Measurements from ENCODE around the gene GJB3.

Gene GJB3

DNA sequence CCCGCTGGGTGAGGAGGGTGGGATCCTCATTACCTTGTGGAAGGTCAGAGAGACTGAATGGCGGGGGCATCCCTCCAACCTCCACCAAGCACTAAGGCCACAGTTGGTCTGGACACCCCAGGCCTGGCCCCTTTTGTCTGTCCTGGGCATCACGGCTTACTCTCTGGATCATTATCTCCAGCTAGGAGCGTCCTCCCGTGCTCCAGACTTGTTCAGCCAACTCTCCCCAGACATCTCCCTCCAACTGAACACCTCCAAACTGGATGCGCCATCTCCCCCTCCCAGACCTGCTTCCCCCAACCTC is 33.4 kb upstream of the GJB3 start:
- H3K36me3 ChIP-seq (ENCODE audit: control insufficient read depth in 4 of 4, insufficient read depth in 4 of 4, low read length in 3 of 4), result no peaks in the 10 kb centered on the region
- POLR2A ChIA-PET, result no interaction called here
- H3K4me1 ChIP-seq (ENCODE audit: control extremely low read depth in 1 of 4, control insufficient read depth in 4 of 4, insufficient read depth in 4 of 4, low read length in 3 of 4), result no peaks in the 10 kb centered on the region
- no peak overlapping the region for H3K4me3 ChIP-seq (ENCODE audit: control insufficient read depth in 1 of 7, extremely low read depth in 1 of 7, insufficient read depth in 4 of 7, low read depth in 2 of 7, low read length in 6 of 7)
- no peak overlapping the region for H3K27ac ChIP-seq (ENCODE audit: insufficient read depth in 1 of 2, low read depth in 1 of 2, low read length in 2 of 2, poor library complexity in 1 of 2, severe bottlenecking in 2 of 2)
- H3K9me3 ChIP-seq (ENCODE audit: control extremely low read depth in 1 of 5, control insufficient read depth in 4 of 5, insufficient read depth in 2 of 5, low read depth in 1 of 5, low read length in 4 of 5), result no peaks in the 10 kb centered on the region
- WGBS (ENCODE audit: insufficient coverage), result 96% methylated on average over 4 of the region's 6 CpGs
- DNase-seq, result no peak
- peaks cover 0 to 5% (median 0%) of the 10 kb centered on the region in 5 experiments for H3K27me3 ChIP-seq (replicated peaks in 2 of 5; ENCODE audit: control insufficient read depth in 4 of 5, insufficient read depth in 5 of 5, low read length in 4 of 5)
- CTCF ChIA-PET, result interaction anchor here (0.6 kb wide), 1 partner anchor 1109 kb away, joined by 5 read pairs; no protein-coding TSS in a partner anchor

DNA sequence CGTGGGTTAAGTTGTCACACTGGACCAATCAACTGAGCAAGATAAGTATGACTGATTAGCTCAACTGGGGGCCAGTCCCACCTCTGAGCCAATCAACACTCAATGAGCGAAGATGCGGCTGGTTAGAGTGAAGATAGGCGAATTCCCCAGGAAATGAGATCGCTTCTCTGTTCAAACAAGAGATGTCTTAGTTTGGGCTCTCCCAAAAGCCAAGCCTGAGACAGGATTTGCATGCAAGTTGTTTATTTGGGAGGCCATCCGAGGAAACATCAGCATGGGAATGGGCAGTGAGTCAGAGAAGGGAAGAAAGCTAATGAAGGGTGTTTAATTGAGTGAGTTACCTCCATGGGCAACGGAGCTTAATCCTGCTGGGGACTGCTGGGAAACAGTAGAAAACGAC is 31.0 kb upstream of the GJB3 start:
- no peak for DNase-seq
- CTCF ChIA-PET, result interaction anchor here (1.5 kb wide), 1 partner anchor 11 kb away, joined by 4 read pairs; no protein-coding TSS in a partner anchor

DNA sequence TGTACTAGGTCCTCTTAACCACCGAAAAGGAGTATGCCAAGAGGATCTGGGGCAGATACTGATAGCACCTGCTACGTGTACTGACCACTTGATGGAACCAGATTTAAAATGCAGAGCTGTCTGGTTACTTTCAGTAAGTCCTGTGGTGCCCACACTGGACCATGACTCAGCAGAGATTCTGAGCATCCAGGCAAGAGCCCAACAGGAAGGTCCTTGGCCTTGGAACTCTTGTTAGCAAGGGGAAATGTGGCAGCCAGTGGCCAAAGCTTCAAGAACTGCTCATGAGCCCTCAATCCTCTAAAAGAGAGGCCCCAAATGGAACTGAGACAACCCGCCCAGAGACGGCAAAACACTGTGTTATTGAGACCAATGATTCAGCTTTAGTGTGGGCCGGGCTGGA is 30.4 kb upstream of the GJB3 start:
- Histone ChIP-seq H3K4me3 (ENCODE audit: control insufficient read depth in 1 of 7, extremely low read depth in 1 of 7, insufficient read depth in 4 of 7, low read depth in 2 of 7, low read length in 6 of 7) (no peak overlapping the region), H3K9me3 (ENCODE audit: control extremely low read depth in 1 of 5, control insufficient read depth in 4 of 5, insufficient read depth in 2 of 5, low read depth in 1 of 5, low read length in 4 of 5) (no peaks in the 10 kb centered on the region), H3K27ac (ENCODE audit: insufficient read depth in 1 of 2, low read depth in 1 of 2, low read length in 2 of 2, poor library complexity in 1 of 2, severe bottlenecking in 2 of 2) (no peak overlapping the region), H3K36me3 (ENCODE audit: control insufficient read depth in 4 of 4, insufficient read depth in 4 of 4, low read length in 3 of 4) (no peaks in the 10 kb centered on the region), H3K4me1 (ENCODE audit: control extremely low read depth in 1 of 4, control insufficient read depth in 4 of 4, insufficient read depth in 4 of 4, low read length in 3 of 4) (no peaks in the 10 kb centered on the region), H3K27me3 (replicated peaks in 2 of 5; ENCODE audit: control insufficient read depth in 4 of 5, insufficient read depth in 5 of 5, low read length in 4 of 5) (peaks cover 0 to 5% (median 0%) of the 10 kb centered on the region in 5 experiments)
- 95% methylated on average over 5 of the region's 5 CpGs for WGBS (ENCODE audit: insufficient coverage)
- POLR2A ChIA-PET, result no interaction called here
- CTCF ChIA-PET, result interaction anchor here (3.9 kb wide), 1 partner anchor 7 kb away, joined by 16 read pairs; no protein-coding TSS in a partner anchor
- no peak for DNase-seq

More for the DNA sequence above, 31.0 kb upstream of the GJB3 start:
- Histone ChIP-seq H3K9me3 (ENCODE audit: control extremely low read depth in 1 of 5, control insufficient read depth in 4 of 5, insufficient read depth in 2 of 5, low read depth in 1 of 5, low read length in 4 of 5) (no peaks in the 10 kb centered on the region), H3K4me1 (ENCODE audit: control extremely low read depth in 1 of 4, control insufficient read depth in 4 of 4, insufficient read depth in 4 of 4, low read length in 3 of 4) (no peaks in the 10 kb centered on the region), H3K4me3 (ENCODE audit: control insufficient read depth in 1 of 7, extremely low read depth in 1 of 7, insufficient read depth in 4 of 7, low read depth in 2 of 7, low read length in 6 of 7) (no peak overlapping the region), H3K36me3 (ENCODE audit: control insufficient read depth in 4 of 4, insufficient read depth in 4 of 4, low read length in 3 of 4) (no peaks in the 10 kb centered on the region), H3K27ac (ENCODE audit: insufficient read depth in 1 of 2, low read depth in 1 of 2, low read length in 2 of 2, poor library complexity in 1 of 2, severe bottlenecking in 2 of 2) (no peak overlapping the region), H3K27me3 (replicated peaks in 2 of 5; ENCODE audit: control insufficient read depth in 4 of 5, insufficient read depth in 5 of 5, low read length in 4 of 5) (peaks cover 0 to 5% (median 0%) of the 10 kb centered on the region in 5 experiments)
- 90% methylated on average over 7 of the region's 8 CpGs for WGBS (ENCODE audit: insufficient coverage)
- POLR2A ChIA-PET, result no interaction called here

DNA sequence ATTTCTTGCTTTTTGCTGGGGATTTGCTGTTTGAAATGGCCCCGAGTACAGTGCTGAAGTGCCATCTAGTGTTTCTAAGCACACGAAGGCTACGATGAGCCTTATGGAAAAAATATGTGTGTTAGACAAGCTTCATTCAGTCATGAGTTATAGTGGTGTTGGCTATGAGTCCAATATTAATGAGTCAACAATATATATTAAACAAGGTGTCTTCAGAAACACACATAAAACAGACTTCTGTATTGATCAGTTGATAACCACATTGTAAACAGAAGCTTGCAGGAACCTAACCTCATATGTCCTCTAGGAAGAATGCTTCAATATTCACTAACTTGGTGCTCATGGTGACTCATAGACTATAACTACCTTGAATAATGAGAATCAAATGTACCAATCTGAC is 27.9 kb upstream of the GJB3 start:
- Histone ChIP-seq H3K4me3 (ENCODE audit: control insufficient read depth in 1 of 7, extremely low read depth in 1 of 7, insufficient read depth in 4 of 7, low read depth in 2 of 7, low read length in 6 of 7) (no peak overlapping the region), H3K4me1 (ENCODE audit: control extremely low read depth in 1 of 4, control insufficient read depth in 4 of 4, insufficient read depth in 4 of 4, low read length in 3 of 4) (no peaks in the 10 kb centered on the region), H3K9me3 (ENCODE audit: control extremely low read depth in 1 of 5, control insufficient read depth in 4 of 5, insufficient read depth in 2 of 5, low read depth in 1 of 5, low read length in 4 of 5) (no peaks in the 10 kb centered on the region), H3K36me3 (ENCODE audit: control insufficient read depth in 4 of 4, insufficient read depth in 4 of 4, low read length in 3 of 4) (no peaks in the 10 kb centered on the region), H3K27ac (ENCODE audit: insufficient read depth in 1 of 2, low read depth in 1 of 2, low read length in 2 of 2, poor library complexity in 1 of 2, severe bottlenecking in 2 of 2) (no peak overlapping the region), H3K27me3 (replicated peaks in 2 of 5; ENCODE audit: control insufficient read depth in 4 of 5, insufficient read depth in 5 of 5, low read length in 4 of 5) (peaks cover 0 to 5% (median 0%) of the 10 kb centered on the region in 5 experiments)
- WGBS (ENCODE audit: insufficient coverage), result 100% methylated on average over 1 of the region's 3 CpGs
- no peak for DNase-seq
- CTCF ChIA-PET, result interaction anchor here (3.9 kb wide), 1 partner anchor 10 kb away, joined by 16 read pairs; no protein-coding TSS in a partner anchor
- POLR2A ChIA-PET, result no interaction called here

DNA sequence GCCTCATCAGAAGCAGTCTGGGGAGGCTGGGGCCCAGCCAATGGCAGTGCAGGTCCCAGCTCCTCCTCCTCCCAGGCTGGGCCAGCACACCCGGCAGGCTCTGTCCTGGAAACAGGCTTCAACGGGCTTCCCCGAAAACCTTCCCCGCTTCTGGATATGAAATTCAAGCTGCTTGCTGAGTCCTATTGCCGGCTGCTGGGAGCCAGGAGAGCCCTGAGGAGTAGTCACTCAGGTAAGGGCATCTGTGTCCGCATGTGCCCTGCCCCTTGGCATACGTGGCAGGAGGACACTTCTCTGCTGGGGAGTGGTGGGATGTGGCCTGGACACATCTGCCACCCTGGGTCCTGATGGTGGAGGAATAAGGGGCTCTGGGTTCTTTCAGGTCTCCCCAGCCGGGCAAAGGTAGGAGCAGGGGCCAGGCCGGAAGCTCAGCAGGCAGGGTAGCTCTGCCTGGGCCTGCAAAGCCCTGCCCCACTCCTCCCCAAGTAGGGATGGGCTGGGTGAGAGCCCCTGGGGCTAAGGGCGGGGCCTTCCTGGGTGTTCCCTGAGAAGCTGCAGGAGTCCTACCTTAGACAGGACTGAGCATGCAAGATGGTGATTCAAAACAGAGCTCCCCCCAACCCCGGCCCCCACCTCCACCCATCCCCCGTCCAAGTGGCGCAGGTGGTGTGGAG is 25.9 kb upstream of the GJB3 start, which contains the start of gene GJB5:
TSS of gene GJB5 (plus strand) at position 84 of the 674 bp plus-strand sequence. CDS start 2,284 bp downstream, outside the sequence.
- H3K27ac ChIP-seq (ENCODE audit: insufficient read depth in 1 of 2, low read depth in 1 of 2, low read length in 2 of 2, poor library complexity in 1 of 2, severe bottlenecking in 2 of 2), result no peak within 1 kb of the TSS
- no peak within 1 kb of the TSS for H3K4me3 ChIP-seq (ENCODE audit: control insufficient read depth in 1 of 7, extremely low read depth in 1 of 7, insufficient read depth in 4 of 7, low read depth in 2 of 7, low read length in 6 of 7)
- ChIA-PET CTCF (no interaction called here), POLR2A (no interaction called here)
- no peaks in the 10 kb centered on the region for H3K9me3 ChIP-seq (ENCODE audit: control extremely low read depth in 1 of 5, control insufficient read depth in 4 of 5, insufficient read depth in 2 of 5, low read depth in 1 of 5, low read length in 4 of 5)
- H3K4me1 ChIP-seq (ENCODE audit: control extremely low read depth in 1 of 4, control insufficient read depth in 4 of 4, insufficient read depth in 4 of 4, low read length in 3 of 4), result no peaks in the 10 kb centered on the region
- WGBS (ENCODE audit: insufficient coverage), result 90% methylated on average over 8 of the region's 13 CpGs
- H3K27me3 ChIP-seq (replicated peaks in 2 of 5; ENCODE audit: control insufficient read depth in 4 of 5, insufficient read depth in 5 of 5, low read length in 4 of 5), result peaks cover 0 to 5% (median 0%) of the 10 kb centered on the region in 5 experiments
- H3K36me3 ChIP-seq (ENCODE audit: control insufficient read depth in 4 of 4, insufficient read depth in 4 of 4, low read length in 3 of 4), result no peaks in the 10 kb centered on the region
- DNase-seq, result no peak

DNA sequence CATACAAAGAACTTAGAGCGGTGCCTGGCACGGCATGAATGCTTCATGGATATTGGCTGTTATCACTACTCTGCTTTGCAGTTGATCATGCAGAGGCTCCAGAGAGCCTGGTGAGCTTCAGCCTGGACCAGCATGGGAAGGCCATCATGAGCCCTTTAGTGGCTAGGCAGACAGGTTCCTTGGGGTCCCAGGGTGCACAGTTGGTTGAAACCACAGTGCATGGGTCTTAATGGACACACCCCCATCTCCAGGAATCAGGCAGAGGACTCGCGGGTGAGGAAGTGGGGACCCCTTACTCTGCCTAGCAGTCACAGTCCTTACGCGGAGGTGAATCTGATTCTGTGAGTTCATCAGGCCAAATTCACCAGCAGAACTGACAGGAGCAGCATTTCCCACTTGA is 25.1 kb upstream of the GJB3 start:
- Histone ChIP-seq H3K4me3 (ENCODE audit: control insufficient read depth in 1 of 7, extremely low read depth in 1 of 7, insufficient read depth in 4 of 7, low read depth in 2 of 7, low read length in 6 of 7) (no peak overlapping the region), H3K4me1 (ENCODE audit: control extremely low read depth in 1 of 4, control insufficient read depth in 4 of 4, insufficient read depth in 4 of 4, low read length in 3 of 4) (no peaks in the 10 kb centered on the region), H3K27me3 (replicated peaks in 2 of 5; ENCODE audit: control insufficient read depth in 4 of 5, insufficient read depth in 5 of 5, low read length in 4 of 5) (peaks cover 0 to 3% (median 0%) of the 10 kb centered on the region in 5 experiments), H3K27ac (ENCODE audit: insufficient read depth in 1 of 2, low read depth in 1 of 2, low read length in 2 of 2, poor library complexity in 1 of 2, severe bottlenecking in 2 of 2) (no peak overlapping the region), H3K36me3 (ENCODE audit: control insufficient read depth in 4 of 4, insufficient read depth in 4 of 4, low read length in 3 of 4) (no peaks in the 10 kb centered on the region), H3K9me3 (ENCODE audit: control extremely low read depth in 1 of 5, control insufficient read depth in 4 of 5, insufficient read depth in 2 of 5, low read depth in 1 of 5, low read length in 4 of 5) (no peaks in the 10 kb centered on the region)
- CTCF ChIA-PET, result no interaction called here
- POLR2A ChIA-PET, result no interaction called here
- WGBS (ENCODE audit: insufficient coverage), result 79% methylated on average over 6 of the region's 6 CpGs
- DNase-seq, result no peak

DNA sequence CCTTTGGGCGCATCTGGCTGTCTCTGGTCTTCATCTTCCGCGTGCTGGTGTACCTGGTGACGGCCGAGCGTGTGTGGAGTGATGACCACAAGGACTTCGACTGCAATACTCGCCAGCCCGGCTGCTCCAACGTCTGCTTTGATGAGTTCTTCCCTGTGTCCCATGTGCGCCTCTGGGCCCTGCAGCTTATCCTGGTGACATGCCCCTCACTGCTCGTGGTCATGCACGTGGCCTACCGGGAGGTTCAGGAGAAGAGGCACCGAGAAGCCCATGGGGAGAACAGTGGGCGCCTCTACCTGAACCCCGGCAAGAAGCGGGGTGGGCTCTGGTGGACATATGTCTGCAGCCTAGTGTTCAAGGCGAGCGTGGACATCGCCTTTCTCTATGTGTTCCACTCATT is 23.6 kb upstream of the GJB3 start:
- ChIA-PET POLR2A (no interaction called here), CTCF (no interaction called here)
- Histone ChIP-seq H3K4me1 (ENCODE audit: control extremely low read depth in 1 of 4, control insufficient read depth in 4 of 4, insufficient read depth in 4 of 4, low read length in 3 of 4) (no peaks in the 10 kb centered on the region), H3K27ac (ENCODE audit: insufficient read depth in 1 of 2, low read depth in 1 of 2, low read length in 2 of 2, poor library complexity in 1 of 2, severe bottlenecking in 2 of 2) (no peak overlapping the region), H3K4me3 (ENCODE audit: control insufficient read depth in 1 of 7, extremely low read depth in 1 of 7, insufficient read depth in 4 of 7, low read depth in 2 of 7, low read length in 6 of 7) (no peak overlapping the region), H3K27me3 (replicated peaks in 2 of 5; ENCODE audit: control insufficient read depth in 4 of 5, insufficient read depth in 5 of 5, low read length in 4 of 5) (peaks cover 0 to 2% (median 0%) of the 10 kb centered on the region in 5 experiments), H3K9me3 (ENCODE audit: control extremely low read depth in 1 of 5, control insufficient read depth in 4 of 5, insufficient read depth in 2 of 5, low read depth in 1 of 5, low read length in 4 of 5) (no peaks in the 10 kb centered on the region), H3K36me3 (ENCODE audit: control insufficient read depth in 4 of 4, insufficient read depth in 4 of 4, low read length in 3 of 4) (no peaks in the 10 kb centered on the region)
- WGBS (ENCODE audit: insufficient coverage), result 97% methylated on average over 20 of the region's 21 CpGs
- DNase-seq, result no peak
